GM03348 (cell line): ENCODE results near the gene GALE.
"Not testable (repeated sequence)": the region's sequence is repeated elsewhere in the genome, so short reads cannot be mapped to it uniquely, and the experiment has no call there.

ENCODE experiments used
- DNase-seq: peaks from one replicate; pipeline ENCODE4 v3.0.0; 2012; ENCODE audit warnings: low spot score

The GALE gene

DNA sequence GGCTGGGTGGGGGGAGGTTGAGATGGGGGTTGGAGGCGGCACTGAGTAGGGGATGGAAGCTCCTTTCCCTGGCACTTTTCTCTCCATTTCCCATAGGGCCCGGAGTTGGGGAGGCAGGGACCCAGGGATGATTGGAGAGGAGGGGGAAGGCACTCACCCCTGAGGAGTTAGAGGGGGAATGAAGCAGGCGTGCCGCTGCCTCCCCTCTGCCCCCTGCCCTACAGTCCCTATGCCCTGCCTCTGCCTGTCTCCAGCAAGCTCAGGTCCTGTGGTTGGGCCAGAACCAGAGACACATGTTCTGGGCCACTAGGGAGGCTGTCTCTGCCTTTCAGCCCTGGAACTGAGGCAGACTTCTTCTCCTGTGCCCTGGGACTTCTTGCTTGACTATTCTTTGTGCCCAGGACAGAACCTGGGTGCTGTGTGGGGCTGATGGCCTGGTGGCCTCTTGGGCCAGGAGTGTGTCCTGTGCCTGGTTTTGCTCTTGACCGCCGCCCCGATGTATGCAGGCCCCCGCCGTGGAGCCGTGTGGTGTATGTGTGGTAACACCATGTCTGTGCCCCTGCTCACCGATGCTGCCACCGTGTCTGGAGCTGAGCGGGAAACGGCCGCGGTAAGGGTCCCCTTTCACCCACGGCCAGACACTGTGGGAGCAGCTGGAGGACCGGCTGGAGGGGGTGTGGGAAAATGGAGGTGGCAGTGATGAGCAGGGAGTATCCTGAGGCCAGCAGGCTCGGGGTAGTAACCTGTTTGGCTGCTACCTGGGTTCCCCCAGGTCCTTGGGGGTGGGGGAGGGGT is 8.2 kb downstream of the GALE start:
- no peak for DNase-seq

DNA sequence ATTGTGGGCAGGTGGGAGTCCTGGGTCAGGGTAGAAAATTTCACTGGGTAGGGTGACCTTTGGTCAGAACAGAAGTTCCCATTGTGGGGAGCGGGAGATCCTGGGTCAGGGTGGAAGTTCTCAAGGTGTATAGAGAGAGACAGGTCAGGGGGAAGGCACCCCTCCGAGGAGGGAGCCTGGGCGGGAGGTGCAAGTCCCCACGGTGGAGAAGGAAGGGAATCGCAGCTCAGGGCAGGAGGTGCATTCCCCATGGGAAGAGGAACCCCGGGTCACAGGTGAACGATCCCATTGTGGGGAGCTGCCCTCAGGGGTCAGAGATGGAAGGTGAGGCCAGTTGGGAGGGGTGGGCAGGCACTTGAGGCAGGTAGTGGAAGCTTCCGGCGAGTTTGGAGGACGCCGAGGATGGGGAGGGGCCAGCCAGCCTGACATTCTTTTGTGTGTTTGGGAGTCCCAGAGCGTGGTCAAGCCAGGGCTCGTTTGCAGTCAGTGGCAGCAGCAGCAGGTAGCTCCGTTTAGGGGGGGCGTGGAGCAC is 9.0 kb downstream of the GALE start:
- peak; percentile 61 for DNase-seq

DNA sequence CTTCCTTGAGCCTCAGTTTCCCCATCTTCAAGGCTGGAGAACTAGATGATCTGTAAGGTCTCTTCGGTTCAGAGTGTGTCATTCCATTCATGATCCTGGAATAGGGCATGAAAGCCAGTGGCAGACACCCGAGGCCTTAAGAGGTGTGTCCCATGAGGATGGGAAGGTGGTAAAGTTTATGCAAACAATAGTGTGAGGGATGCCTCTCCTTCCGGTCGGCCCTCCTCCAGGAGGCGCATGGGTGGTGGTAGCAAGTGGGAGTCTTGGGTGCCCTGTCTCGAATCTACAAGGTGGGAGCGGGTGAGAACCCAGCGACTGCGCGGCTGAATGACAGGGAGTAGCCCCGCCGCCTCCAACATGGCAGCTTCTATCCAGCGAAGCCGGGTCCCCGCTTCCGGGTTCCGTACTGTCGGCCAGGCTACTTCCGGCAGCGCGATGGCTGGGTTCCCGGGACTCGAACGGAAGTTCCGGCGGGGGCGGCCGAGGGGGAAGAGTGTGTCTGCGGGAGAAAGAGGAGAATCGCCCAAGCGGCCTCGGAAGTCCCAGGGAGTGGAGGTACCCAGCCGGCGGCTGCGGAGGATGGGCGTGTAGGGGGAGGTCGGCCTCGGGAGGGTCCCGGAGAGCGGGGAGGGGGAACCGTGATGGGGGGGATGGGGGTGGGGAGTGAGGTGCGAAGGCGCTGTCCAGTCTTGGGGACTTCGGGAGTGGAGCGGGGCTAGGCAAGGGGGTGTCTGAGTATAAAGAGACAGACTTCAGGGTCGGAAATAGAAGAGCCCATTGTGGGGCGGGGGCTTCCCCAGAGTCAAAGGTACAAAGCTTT is 9.6 kb downstream of the GALE start, which contains the start of gene LYPLA2:
Gene LYPLA2, plus strand, starts transcription at position 450 of the 820 bp plus-strand sequence. CDS start 1,538 bp downstream, outside the sequence.
- DNase-seq: peak; percentile 94

- no peak for DNase-seq
Observed at GRCh38 chr1:23788695-23789094, 11.9 kb downstream of the GALE start.

- no peak for DNase-seq
Observed at GRCh38 chr1:23787701-23788100, 12.9 kb downstream of the GALE start.

GRCh38 chr1:23784846-23785245 is 15.7 kb downstream of the GALE start:
- DNase-seq: no peak

- not testable (repeated sequence) for DNase-seq
Observed at GRCh38 chr1:23783141-23783540, 17.4 kb downstream of the GALE start.

DNA sequence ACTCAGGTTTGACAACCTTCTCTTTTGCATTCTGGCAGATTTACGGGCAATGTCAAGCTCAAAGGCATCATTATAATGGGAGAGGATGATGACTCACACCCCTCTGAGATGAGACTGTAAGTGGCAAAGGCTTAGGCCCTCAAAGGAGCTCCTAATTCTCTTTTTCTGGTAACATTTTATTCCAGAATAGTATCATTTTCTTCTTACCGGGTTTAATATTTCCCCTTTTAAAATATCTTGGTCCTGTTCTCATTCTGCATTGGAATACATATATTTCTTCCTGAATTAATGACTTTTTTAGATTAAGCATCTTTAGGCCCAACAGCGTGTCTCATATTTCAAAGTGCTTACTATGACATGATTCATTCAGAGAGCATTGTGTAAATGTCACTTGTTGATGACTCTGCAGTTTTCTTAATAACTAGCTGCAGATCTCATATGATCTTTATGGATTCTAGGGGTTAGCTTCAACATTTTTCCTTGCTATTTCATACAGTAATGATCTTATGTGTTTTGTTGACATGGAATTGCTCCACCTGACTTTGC is 20.7 kb downstream of the GALE start:
- peak; percentile 41 for DNase-seq

DNA sequence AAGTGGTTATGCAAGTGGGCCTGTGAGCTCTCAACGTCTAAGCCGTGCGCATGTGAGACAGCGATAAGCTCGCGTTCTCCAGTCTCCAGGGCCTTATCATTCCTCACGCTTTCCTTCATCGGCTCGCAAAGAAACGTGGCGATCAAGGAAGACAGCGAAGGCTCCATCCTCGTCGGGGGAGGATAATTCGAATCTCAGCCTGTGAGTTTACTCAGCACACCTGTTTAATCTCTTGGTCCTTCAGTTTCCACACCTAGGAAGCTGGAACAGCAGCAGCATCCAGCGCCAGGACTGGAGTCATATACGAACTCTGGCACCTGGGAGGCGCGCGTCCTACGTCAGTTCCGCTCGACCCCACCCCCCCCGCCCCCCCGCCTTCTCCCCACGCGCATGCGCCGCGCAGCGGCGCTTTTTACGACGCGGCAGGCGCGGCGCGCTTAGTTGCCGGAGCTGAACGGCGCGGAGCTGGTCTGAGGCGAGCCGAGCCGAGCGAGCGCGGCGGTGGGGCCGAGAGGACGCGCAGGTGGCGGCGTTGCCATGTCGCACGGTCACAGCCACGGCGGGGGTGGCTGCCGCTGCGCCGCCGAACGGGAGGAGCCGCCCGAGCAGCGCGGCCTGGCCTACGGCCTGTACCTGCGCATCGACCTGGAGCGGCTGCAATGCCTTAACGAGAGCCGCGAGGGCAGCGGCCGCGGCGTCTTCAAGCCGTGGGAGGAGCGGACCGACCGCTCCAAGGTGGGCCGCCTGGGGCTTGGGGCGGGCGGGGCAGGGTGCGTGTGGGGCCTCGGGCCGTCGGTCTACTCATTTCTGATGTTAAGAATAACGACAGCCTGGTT is 22.4 kb downstream of the GALE start, which contains the start of gene PITHD1:
Gene PITHD1, plus strand, starts transcription at position 440 of the 836 bp plus-strand sequence. Its CDS starts 98 bp downstream, at position 538.
- DNase-seq: peak; percentile 98

GRCh38 chr1:23776217-23776616 is 24.3 kb downstream of the GALE start:
- DNase-seq: no peak

- DNase-seq: no peak
Observed at GRCh38 chr1:23774174-23774880, 26.2 kb downstream of the GALE start.

DNA sequence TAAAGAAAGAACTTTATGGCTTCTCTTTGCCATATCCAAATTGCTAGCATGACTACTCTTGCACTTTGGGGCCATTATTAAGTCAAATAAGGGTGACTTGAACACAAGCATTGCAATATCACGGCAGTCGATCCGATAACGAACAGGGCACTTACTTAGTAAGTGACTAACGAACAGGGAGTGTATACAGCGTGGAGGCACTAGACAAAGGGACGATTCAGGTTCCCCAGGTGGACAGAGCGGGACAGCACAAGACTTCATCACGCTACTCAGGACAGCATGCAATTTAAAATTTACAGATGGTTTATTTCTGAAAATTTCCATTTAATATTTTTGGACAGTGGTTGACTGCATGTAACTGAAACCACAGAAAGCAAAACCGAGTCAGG is 27.7 kb downstream of the GALE start:
- no peak for DNase-seq

DNA sequence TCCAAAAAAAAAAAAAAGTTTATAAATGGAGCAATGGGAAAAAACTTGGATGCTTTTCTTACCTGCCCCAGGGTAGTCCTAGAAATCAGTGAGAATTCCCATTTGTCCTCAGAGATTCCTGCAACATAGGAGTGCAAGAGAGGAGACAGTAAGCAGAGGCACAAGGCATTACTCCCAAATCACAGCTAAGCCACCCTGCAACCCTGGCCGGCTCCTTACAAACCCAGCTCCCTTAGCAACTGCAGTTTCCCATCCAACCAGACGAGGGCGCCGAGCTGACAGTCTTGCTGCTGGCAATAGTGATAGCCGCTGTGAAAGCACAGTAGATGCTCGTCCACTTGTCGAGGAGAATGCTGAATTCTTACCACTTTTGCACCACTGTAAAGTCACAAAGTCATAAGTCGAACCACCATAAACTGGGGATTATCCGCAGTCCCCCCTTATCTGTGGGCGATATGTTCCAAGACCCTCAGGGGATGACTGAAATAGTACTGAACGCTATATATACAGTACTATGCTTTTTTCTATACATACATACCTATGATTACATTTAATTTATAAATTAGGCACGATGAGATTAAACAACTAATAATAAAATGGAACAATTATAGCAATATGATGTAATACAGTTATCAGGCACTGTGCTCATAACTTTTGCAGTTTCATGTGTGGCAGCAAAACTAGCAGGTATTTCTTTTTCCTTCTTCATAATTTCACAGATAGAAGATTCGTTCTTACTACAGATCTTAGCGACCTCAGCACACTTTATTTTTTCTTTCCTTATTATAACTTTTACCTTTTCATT is 28.3 kb downstream of the GALE start:
- DNase-seq: peak; percentile 85

GRCh38 chr1:23768733-23769132 is 31.8 kb downstream of the GALE start:
- DNase-seq: no peak

GRCh38 chr1:23763041-23763577 is 37.4 kb downstream of the GALE start:
- no peak for DNase-seq

DNA sequence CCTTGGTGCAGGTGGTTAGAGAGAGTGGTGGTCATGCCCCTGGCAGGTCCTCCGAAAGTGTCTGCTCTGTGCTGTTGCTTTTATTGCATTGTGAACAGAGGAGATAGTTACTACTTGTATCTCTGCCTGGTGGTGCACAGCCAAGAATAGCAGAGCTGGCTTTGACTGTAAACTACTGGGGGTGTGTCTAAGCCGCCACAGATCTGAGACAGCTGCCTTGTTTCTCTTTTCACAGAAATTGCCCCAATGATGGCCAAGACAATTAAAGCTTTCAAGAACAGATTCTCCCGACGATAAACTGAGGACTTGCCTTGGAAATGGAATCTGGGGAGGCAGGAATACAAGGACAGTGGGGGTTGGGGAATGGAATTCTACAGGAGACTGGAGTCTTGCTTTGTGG is 41.3 kb downstream of the GALE start:
- no peak for DNase-seq

DNA sequence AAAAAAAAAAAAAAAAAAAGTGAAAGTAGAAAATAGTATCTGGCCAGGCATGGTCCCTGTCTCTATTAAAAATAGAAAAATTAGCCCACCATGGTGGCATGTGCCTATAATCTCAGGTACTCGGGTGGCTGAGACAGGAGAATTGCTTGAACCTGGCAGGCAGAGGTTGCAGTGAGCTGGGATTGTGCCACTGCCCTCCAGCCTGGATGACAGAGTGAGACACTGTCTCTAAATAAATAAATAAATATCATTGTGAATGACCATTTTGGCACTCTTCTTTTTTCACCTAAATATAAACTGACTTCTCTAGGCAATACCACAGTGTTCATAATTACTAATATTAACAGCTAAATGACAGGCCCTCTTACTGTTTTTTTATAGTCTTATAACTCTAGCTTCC is 42.7 kb downstream of the GALE start:
- no peak for DNase-seq

GRCh38 chr1:23756676-23757075 is 43.9 kb downstream of the GALE start:
- DNase-seq: peak; percentile 58

DNA sequence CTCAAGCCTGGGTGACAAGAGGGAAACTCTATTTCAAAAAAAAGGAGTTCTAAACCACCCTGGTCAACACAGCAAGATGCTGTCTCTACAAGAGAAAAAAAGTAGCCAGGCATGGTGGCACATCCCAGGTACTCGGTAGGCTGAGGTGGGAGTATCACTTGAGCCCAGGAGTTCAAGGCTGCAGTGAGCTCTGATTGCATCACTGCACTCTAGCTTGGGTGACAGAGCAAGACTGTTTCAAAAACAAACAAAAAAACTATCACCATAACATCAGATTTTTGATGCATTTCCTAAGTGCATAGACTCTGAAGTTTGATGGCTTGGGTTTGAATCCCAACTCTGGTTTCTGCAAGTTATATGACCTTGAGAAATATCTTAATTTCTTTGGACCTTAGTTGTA is 47.6 kb downstream of the GALE start:
- DNase-seq: no peak

- DNase-seq: no peak
Observed at GRCh38 chr1:23751815-23752200, 48.7 kb downstream of the GALE start.
